Calu3 (cell line): ENCODE measurements around the gene EFCAB5. TPM values are rescaled to one million over a fixed set of nuclear protein-coding genes. Genes with fewer than 3 reads are reported as not detected.
"Not testable (repeated sequence)": the region's sequence is repeated elsewhere in the genome, so short reads cannot be mapped to it uniquely, and the experiment has no call there.

ENCODE experiments used
- BruUV-seq: library from RNA; stranded (reverse); fragments of 400-500 nt; replicated peaks from 2 replicates; lab custom pipeline; 2021; lab: Mats Ljungman, UMichigan
- CTCF ChIA-PET: fragments of 300-600 bp; sonication (Branson Sonifier 250); formaldehyde crosslinking; loops from one replicate; lab custom pipeline; 2022; ENCODE audit warnings: antibody characterized with exemption; lab: Charles Lee
- DNase-seq: peaks from one replicate; pipeline ENCODE4 v3.0.0; 2022
- H3K27ac Mint-ChIP-seq: one replicate; pipeline ENCODE4 v1.8.0; 2022; ENCODE audit warnings: mixed read lengths; ENCODE audit not compliant: unreplicated experiment
- H3K27me3 Mint-ChIP-seq: one replicate; pipeline ENCODE4 v1.8.0; 2022; ENCODE audit warnings: mixed read lengths; ENCODE audit not compliant: unreplicated experiment
- H3K36me3 Mint-ChIP-seq: one replicate; pipeline ENCODE4 v1.8.0; 2022; ENCODE audit warnings: mild to moderate bottlenecking, moderate library complexity, mixed read lengths; ENCODE audit not compliant: insufficient read depth, unreplicated experiment
- H3K4me1 Mint-ChIP-seq: one replicate; pipeline ENCODE4 v1.8.0; 2022; ENCODE audit warnings: mild to moderate bottlenecking, low read depth, mixed read lengths; ENCODE audit not compliant: unreplicated experiment
- H3K4me3 Mint-ChIP-seq: one replicate; pipeline ENCODE4 v1.8.0; 2022; ENCODE audit warnings: mild to moderate bottlenecking, low read depth, moderate library complexity, mixed read lengths; ENCODE audit not compliant: unreplicated experiment
- H3K9me3 Mint-ChIP-seq: one replicate; pipeline ENCODE4 v1.8.0; 2022; ENCODE audit warnings: low read depth, mixed read lengths; ENCODE audit not compliant: unreplicated experiment
- CTCF ChIP-seq: fragments of 200-600 bp; IDR thresholded peaks from one replicate; pipeline ENCODE4 v1.8.0; 2022; ENCODE audit warnings: antibody characterized with exemption; ENCODE audit not compliant: unreplicated experiment
- intact Hi-C: fragments of 100-400 bp; cut with micrococcal nuclease; formaldehyde crosslinking; loops from one replicate; pipeline ENCODE4 v1.10.0; 2022; ENCODE audit not compliant: unreplicated experiment
- total RNA-seq: library from RNA; stranded (reverse); gene quantifications from 2 replicates; pipeline ENCODE4 v1.2.3, GENCODE V29; 2022

EFCAB5 gene
- total RNA-seq, 1 experiment from 2014 or later = 0.50 TPM

GRCh38 chr17:30031214-30031869 lies 89.9 kb downstream of the EFCAB5 start:
- intact Hi-C loops = no loop called here
- no peaks in the 10 kb centered on the region for H3K9me3 Mint-ChIP-seq
- TF ChIP-seq CTCF = no peak
- no peak for DNase-seq
- H3K27ac Mint-ChIP-seq = no peak overlapping the region
- no peak overlapping the region for H3K4me3 Mint-ChIP-seq
- H3K36me3 Mint-ChIP-seq = no peaks in the 10 kb centered on the region
- peaks cover 23% of the 10 kb centered on the region for H3K27me3 Mint-ChIP-seq
- no TSS peak for BruUV-seq
- no peaks in the 10 kb centered on the region for H3K4me1 Mint-ChIP-seq
- CTCF ChIA-PET = interaction anchor here (0.6 to 0.7 kb wide), 2 partner anchors 78 to 103 kb away, joined by 3 read pairs; no protein-coding TSS in a partner anchor

- H3K27ac Mint-ChIP-seq = no peak overlapping the region
- CTCF ChIA-PET = no interaction called here
- peaks cover 56% of the 10 kb centered on the region for H3K27me3 Mint-ChIP-seq
- TF ChIP-seq CTCF = no peak
- H3K4me3 Mint-ChIP-seq = no peak overlapping the region
- no peaks in the 10 kb centered on the region for H3K36me3 Mint-ChIP-seq
- no peaks in the 10 kb centered on the region for H3K9me3 Mint-ChIP-seq
- H3K4me1 Mint-ChIP-seq = no peaks in the 10 kb centered on the region
- intact Hi-C loops = no loop called here
- DNase-seq = no peak
- no TSS peak for BruUV-seq
Measured at GRCh38 chr17:30035369-30035768, 93.9 kb downstream of the EFCAB5 start.

GRCh38 chr17:30040719-30041518 lies 99.5 kb downstream of the EFCAB5 start:
- H3K27ac Mint-ChIP-seq = not testable (repeated sequence)

DNA sequence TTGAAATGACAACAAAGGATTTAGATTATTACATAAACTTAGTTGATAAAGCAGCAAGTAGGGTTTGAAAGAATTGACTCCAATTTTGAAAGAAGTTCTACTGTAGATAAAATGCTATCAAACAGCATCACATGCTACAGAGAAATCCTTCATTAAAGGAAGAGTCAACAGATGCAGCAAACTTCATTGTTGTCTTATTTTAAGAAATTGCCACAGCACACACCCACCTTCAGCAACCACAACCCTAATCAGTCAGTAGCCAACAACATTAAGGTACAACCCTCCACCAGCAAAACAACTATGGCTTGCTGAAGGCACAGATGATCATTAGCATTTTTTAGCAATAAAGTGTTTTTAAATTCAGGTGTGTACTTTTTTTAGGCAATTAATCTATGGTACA lies 100.1 kb downstream of the EFCAB5 start:
- Mint-ChIP-seq H3K4me1 (no peaks in the 10 kb centered on the region), H3K27ac (no peak overlapping the region), H3K9me3 (no peaks in the 10 kb centered on the region), H3K36me3 (no peaks in the 10 kb centered on the region), H3K4me3 (no peak overlapping the region), H3K27me3 (peaks cover 52% of the 10 kb centered on the region)
- intact Hi-C loops = no loop called here
- no peak for DNase-seq
- no peak for TF ChIP-seq CTCF
- CTCF ChIA-PET = no interaction called here
- BruUV-seq = no TSS peak

More at GRCh38 chr17:30040719-30041518, 99.5 kb downstream of the EFCAB5 start:
- H3K36me3 Mint-ChIP-seq, DNase-seq, intact Hi-C loops, H3K9me3 Mint-ChIP-seq, H3K4me1 Mint-ChIP-seq, BruUV-seq, CTCF ChIA-PET, H3K4me3 Mint-ChIP-seq: not testable (repeated sequence)
- peaks cover 53% of the 10 kb centered on the region for H3K27me3 Mint-ChIP-seq
